Measurements from ENCODE around the gene RPH3AL.
"Not testable (repeated sequence)": the region's sequence is repeated elsewhere in the genome, so short reads cannot be mapped to it uniquely, and the experiment has no call there.

The RPH3AL gene

GRCh38 chr17:200586-200985, 152.0 kb downstream of the RPH3AL start:
- DNase-seq (ENCODE audit: low spot score) = no peak

- DNase-seq (ENCODE audit: low spot score) = no peak
Observed at GRCh38 chr17:199806-200545, 152.6 kb downstream of the RPH3AL start.

DNA sequence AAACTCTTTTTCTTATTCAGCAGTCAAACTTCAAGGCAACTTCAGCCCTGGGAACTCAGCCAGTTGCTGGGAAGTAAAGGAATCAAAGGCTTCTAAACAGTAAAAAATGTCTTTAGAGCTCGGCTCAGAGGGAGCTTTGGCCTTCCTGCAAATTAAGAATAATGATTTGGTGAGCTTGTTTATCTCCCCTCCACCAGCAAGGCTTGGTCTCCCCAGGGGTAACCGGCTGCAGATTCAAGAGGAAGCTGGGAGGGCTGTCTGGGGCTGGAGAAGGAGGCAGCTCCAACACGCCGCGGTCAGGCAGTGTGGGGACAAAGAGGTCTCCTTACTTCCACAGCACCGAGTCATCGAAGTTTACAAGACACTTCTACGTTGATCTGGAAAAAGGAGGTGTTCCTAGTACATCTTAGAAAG, 153.4 kb downstream of the RPH3AL start:
- no peak for DNase-seq (ENCODE audit: low spot score)

- DNase-seq (ENCODE audit: low spot score) = not testable (repeated sequence)
Observed at GRCh38 chr17:198225-198624, 154.4 kb downstream of the RPH3AL start.

DNA sequence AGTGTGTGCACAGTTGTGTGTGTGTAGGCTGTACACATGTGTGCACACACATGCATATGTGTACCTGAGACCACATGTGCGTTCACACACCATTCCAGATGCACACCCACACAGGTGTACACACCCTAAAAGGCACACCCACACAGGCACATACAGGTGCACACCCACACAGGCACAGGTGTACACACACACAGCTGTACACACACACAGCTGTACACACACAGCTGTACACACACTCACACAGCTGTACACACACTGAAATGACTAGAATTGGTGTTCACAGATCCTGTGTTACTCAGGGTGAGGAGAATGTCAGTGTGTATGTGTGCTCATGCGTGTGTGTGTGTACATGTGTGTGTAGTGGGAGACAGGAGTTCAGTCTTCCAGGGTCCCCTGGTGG, 155.3 kb downstream of the RPH3AL start:
- DNase-seq (ENCODE audit: low spot score) = no peak

DNA sequence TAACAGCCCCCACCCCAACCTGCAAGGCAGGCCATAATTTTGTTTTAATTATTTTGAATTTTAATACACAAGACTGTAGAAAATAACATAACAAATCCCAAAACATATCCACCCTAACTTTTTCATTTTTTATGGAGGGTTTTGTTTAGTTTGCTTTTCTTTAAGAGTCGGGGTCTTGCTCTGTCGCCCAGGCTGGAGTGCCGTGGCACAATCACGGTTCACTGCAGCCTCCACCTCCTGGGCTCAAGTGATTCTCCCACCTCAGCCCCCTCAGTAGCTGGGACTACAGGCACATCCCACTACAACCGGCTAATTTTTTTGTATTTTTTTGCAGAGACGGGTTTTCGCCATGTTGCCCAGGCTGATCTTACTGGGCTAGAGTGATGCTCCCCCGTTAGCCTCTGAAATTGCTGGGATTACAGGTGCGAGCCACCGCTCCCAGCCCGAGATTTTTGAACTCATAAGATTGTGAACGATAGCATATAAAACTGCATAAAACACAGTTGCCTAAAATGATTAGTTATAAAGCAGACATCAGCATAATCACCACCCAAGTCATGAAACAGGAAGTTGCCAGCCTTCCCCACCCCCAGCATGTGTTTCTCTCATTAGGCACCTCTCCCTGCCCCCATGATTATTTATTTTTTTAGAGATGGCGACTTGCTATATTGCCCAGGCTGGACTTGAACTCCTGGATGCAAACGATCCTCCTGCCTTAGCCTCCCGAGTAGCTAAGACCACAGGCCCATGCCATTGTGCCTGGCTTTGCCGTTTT, 157.6 kb downstream of the RPH3AL start:
- DNase-seq (ENCODE audit: low spot score) = no peak

GRCh38 chr17:193841-194806, 158.5 kb downstream of the RPH3AL start:
- DNase-seq (ENCODE audit: low spot score) = no peak

GRCh38 chr17:193426-193810, 159.2 kb downstream of the RPH3AL start:
- DNase-seq (ENCODE audit: low spot score) = no peak

DNA sequence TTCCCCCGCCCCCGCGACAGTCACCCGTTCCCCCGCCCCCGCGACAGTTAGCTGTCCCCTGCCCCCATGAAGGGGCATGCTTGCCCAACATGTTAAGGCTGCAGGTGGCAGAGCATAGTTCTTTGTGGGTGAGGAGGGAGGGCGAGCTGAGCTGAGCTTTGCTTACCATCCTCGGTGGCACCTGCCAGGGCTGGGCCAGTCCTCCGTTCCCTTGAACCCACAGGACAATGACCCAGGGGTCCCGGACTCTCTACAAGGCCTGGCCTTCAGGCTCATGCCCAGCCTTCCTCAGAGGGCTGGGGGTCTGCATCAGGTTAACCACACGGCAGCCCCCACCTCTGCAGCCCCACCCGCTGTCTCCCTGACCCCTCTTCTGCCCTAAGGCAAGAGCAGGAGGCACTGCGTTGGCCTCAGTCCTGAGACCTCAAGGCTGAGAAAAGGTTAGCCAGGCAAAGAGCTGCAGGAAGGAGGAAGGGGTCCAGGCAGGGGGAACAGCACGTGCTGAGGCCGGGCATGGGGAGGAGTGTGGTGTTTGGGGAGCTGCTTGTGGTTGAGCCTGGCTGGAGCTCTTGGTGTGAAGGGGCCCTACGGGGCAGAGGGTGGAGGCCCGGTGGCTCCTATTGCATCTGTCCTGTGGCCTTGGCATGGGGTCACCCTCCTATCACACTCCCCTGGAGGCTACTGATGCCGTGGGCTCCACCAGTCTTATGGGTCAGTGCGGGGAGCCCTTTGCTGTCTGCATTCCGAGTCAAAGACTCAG, 159.8 kb downstream of the RPH3AL start:
- no peak for DNase-seq (ENCODE audit: low spot score)

DNA sequence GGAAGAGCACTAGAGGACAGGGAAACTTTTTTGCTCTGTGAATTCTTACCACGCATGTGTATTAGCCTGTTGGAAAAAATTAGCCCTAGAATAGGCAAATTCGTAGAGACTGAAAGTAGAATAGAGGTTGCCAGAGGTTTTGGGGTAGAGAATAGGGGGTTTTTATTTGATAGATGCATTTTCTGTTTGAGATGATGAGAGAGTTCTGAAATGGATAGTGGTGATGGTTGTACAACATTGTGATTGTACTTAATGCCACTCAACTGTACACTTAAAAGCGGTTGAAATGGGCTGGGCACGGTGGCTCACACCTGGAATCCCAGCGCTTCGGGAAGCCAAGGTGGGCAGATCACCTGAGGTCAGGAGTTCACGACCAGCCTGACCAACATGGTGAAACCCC, 163.2 kb downstream of the RPH3AL start:
- DNase-seq (ENCODE audit: low spot score) = no peak

GRCh38 chr17:187130-187529, 165.5 kb downstream of the RPH3AL start:
- DNase-seq (ENCODE audit: low spot score) = no peak

DNA sequence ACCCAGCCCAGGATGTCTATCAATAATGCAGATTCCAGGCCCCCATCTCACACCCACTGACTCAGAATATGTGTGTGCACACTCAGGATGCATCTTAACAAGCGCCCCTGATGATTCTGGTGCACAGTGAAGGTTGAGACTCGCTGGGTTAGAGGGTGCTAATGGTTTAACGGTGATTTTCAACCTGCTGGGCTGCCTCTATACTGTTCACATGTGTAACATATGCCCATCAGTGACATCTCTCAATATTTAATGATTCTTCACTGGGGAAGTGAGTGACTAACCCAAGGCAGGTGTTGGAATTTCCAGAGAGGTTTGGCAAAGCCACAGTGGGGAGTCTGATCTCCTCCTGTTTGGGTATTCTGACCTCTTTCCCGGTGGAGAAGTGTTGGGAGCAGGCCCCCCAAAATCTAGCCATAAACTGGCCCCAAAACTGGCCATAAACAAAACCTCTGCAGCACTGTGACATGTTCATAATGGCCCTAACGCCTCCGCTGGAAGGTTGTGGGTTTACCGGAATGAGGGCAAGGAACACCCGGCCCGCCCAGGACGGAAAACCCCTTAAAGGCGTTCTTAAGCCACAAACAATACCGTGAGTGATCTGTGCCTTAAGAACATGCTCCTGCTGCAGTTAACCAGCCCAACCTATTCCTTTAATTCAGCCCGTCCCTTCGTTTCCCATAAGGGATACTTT, 167.0 kb downstream of the RPH3AL start:
- no peak for DNase-seq (ENCODE audit: low spot score)

DNA sequence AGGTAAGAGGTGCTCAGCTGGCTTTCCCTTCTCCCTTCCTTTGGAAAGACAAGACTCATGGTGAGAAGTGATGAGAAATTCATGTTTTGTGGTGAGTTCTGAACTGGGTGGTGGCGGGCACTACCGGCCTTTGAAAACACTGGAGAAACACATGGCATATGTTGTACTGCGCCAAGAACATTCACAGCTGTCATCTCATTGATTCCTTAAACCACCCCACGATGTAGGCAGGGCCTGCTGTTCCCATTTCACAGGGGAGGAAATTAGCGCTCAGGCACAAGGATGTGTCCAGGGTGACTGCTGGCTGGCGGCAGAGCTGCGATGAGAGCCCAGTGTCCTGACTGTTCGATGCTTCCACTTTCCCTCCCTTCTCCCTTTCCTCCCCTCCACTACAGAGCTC, 169.6 kb downstream of the RPH3AL start:
- no peak for DNase-seq (ENCODE audit: low spot score)

DNA sequence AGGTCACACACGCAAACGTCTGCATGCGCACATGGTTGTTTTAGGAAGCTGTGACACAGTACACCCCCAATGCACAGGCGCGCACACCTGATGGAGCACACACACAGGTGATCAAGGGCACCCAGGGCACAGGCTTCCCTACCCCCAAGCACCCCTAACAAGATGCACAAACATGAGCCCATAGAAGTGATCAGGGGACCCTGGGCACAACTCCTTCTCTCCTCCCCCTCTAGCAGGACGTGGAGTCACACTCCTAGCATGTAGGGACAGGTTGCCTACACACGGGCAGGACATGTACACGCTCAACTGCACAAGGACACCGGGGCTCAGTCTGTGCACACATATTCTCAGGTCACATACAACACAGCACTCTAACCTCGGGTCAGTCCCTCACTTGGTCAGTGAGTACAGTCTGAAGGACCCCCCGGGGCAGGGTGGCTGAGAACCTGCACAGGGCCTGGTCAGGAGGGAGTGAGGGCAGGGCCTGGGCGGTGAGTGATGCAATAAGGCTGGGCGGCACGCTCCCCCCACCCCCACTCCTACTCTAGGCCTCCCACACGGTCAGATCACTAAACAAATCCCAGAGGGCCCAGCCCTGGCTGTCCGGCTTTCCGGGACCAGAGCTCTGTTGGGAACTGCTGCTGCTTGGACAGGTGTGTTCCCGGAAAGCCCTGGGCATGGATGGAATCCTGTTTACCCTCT, 170.4 kb downstream of the RPH3AL start:
- no peak for DNase-seq (ENCODE audit: low spot score)

GRCh38 chr17:181245-182049, 171.2 kb downstream of the RPH3AL start, which contains the start of gene DOC2B:
Gene DOC2B, minus strand, starts transcription at chr17:181650. Its CDS starts 171 bp downstream, at chr17:181479.
- DNase-seq (ENCODE audit: low spot score) = no peak

DNA sequence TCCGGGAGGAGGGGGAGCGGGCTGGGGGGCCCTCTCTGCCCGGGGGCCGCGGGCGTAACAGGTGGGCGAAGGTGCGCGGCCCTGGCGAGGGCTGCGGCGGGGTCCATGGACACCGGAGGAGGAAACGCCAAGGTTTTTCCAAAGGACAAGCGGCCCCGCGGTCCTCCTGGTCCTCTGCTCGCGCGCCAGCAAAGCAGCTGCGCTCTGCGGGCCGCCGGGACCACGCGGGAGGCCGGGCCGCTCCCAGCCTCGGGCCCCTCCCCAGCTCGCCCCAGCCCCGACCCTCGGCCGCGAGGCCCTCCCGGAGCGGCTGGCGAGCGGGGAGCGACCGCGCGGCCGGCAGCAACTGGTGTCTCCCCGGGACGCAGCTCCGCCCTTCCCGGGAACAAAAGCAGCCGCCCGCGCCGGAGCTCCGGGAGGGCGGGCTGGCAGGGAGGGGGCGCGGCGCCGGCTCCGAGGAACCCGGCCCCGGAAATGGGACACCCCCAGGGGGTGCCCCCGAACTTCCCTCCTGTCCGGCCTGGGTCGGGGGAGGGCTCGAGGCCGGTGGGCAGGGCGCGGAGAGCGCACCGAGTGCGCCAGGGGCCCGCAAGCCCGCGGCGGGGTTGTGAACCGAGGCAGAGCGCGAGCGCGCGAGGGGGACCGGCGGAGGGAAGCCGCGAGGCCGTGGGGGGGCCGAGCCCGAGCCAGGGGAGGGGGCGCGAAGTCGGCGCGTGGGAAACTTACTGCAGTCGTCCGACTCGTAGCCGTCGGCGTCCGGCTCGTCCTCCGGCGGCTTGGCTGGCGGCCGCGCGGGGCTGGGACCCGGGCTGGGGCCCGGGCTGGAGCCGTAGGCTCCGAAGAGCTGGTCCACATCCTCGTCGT, 172.0 kb downstream of the RPH3AL start:
- DNase-seq (ENCODE audit: low spot score) = no peak

DNA sequence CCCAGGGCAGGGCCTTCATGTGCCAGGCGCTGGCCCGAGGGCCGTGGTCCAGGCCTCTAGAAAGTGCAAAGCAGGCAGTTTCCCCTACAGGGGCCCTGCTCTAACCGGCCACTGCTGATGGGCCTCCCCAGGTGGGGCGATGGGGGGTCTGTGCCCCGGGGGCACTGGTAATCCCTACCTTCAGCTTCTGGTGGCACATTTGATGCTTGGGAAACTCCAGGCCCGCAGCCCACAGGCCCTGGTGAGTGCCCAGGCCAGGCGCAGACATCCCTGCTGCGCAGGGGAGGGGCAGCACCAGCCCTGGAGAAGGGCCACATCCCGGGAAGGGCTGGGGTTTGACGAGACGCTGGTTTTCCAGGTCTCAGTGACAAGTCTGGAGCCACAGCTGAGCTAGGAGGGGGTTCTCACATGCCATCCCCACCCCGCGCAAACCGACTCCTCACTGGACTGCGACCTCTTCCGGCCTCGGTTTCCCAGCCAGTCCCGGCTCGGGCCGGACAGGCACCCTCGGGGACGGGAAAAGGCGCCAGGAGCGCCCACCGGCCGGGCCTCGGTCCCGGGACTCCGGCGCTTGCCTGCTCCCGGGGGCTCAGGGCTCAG, 172.7 kb downstream of the RPH3AL start:
- DNase-seq (ENCODE audit: low spot score) = no peak

- DNase-seq (ENCODE audit: low spot score) = no peak
Observed at GRCh38 chr17:179066-179432, 173.6 kb downstream of the RPH3AL start.
